Prostate gland (tissue), 2 donors: ENCODE measurements around the gene ITGA3. TPM values are rescaled to one million over a fixed set of nuclear protein-coding genes. Genes with fewer than 3 reads are reported as not detected.

Experiments used
- DNase-seq: peaks from one replicate; pipeline ENCODE4 v3.0.0-alpha.2; 2019; ENCODE audit warnings: low spot score
- H3K27ac ChIP-seq, 2 donors: fragments of 200-600 bp; sonication (generic); 2 replicates each; pipeline ENCODE4 v1.5.1; 2017 to 2019
- H3K27me3 ChIP-seq: fragments of 200-600 bp; sonication (generic); replicated peaks from 2 replicates; pipeline ENCODE4 v1.5.1; 2019; ENCODE audit not compliant: insufficient read depth
- H3K36me3 ChIP-seq, 2 donors: fragments of 200-600 bp; sonication (generic); 1 replicate in 1 of 2; 2 replicates in 1 of 2; pipeline versions ENCODE4 v1.5.1 to v1.8.1; 2017 to 2019
- H3K4me1 ChIP-seq: fragments of 200-600 bp; sonication (generic); replicated peaks from 2 replicates; pipeline ENCODE4 v1.5.1; 2019
- H3K4me3 ChIP-seq, 2 donors: fragments of 200-600 bp; sonication (generic); 2 replicates each; pipeline ENCODE4 v1.5.1; 2017 to 2019
- H3K9me3 ChIP-seq: fragments of 200-600 bp; sonication (generic); 2 replicates; pipeline ENCODE4 v1.5.1; 2017
- CTCF ChIP-seq, 4 experiments: fragments of 200-600 bp in 2 of 4; fragments of 450-650 bp in 2 of 4; sonication (generic) in 2 of 4; IDR thresholded peaks; 1 replicate in 3 of 4; 2 replicates in 1 of 4; pipeline ENCODE4 v1.5.1; 2016 to 2019; ENCODE audit warnings: antibody characterized with exemption in 4 of 4, mild to moderate bottlenecking in 2 of 4, moderate library complexity in 2 of 4
- POLR2A ChIP-seq: fragments of 450-650 bp; IDR thresholded peaks from one replicate; pipeline ENCODE4 v1.6.1; 2016; ENCODE audit warnings: antibody characterized with exemption, mild to moderate bottlenecking
- POLR2AphosphoS5 ChIP-seq: sonication (generic); formaldehyde crosslinking; IDR thresholded peaks from one replicate; pipeline ENCODE4 v1.6.1; 2017; ENCODE audit warnings: antibody characterized with exemption
- whole genome bisulfite sequencing: methylation state at CpG from one replicate; pipeline ENCODE4 v1.1.5; 2018; 5-methylcytosine and 5-hydroxymethylcytosine counted together
- intact Hi-C: fragments of 100-400 bp; cut with DNase I; formaldehyde crosslinking; loops from one replicate; pipeline ENCODE4 v1.14.2; 2022
- total RNA-seq, 2 donors: library from RNA; depleted of rRNA; stranded (reverse); fragments of >200 nt; gene quantifications; one replicate each; pipeline ENCODE4 v1.1.0, GENCODE V29; 2016

Gene ITGA3
- total RNA-seq, 2 donors from 2014 or later, result 67.0 to 71.3 TPM

GRCh38 chr17:50027172-50027880 is 28.6 kb upstream of the ITGA3 start:
- Histone ChIP-seq H3K36me3 (no peaks in the 10 kb centered on the region), H3K27ac (no peak overlapping the region), H3K4me3 (peak overlapping the region in 1 of 2 donors; percentile 5), H3K9me3 (no peaks in the 10 kb centered on the region), H3K27me3 (no peaks in the 10 kb centered on the region), H3K4me1 (peaks cover 7% of the 10 kb centered on the region)
- intact Hi-C loops, result loop anchor here (1.0 to 5.0 kb wide), 2 partner anchors 35 to 60 kb away; no protein-coding TSS in a partner anchor
- no peak for TF ChIP-seq POLR2AphosphoS5
- TF ChIP-seq CTCF (IDR thresholded peaks at IDR 0.05), result peak in 1 of 4 experiments; percentile 17
- no peak for TF ChIP-seq POLR2A
- DNase-seq, result no peak
- WGBS, result 7% methylated on average over 27 of the region's 27 CpGs

- intact Hi-C loops, result loop anchor here (1.0 to 5.0 kb wide), 2 partner anchors 34 to 59 kb away; no protein-coding TSS in a partner anchor
- H3K27me3 ChIP-seq, result no peaks in the 10 kb centered on the region
- H3K27ac ChIP-seq, result no peak overlapping the region
- no peaks in the 10 kb centered on the region for H3K9me3 ChIP-seq
- TF ChIP-seq POLR2AphosphoS5 (peak; percentile 20), CTCF (IDR thresholded peaks at IDR 0.05) (no peak), POLR2A (no peak)
- DNase-seq, result no peak
- 49% methylated on average over 20 of the region's 20 CpGs for WGBS
- H3K36me3 ChIP-seq, result no peaks in the 10 kb centered on the region
- H3K4me3 ChIP-seq, result no peak overlapping the region
- H3K4me1 ChIP-seq, result peaks cover 7% of the 10 kb centered on the region
Measured at GRCh38 chr17:50027881-50028735, 27.8 kb upstream of the ITGA3 start.

GRCh38 chr17:50028736-50029120 is 27.2 kb upstream of the ITGA3 start:
- no peaks in the 10 kb centered on the region for H3K9me3 ChIP-seq
- intact Hi-C loops, result loop anchor here (5.0 kb wide), 1 partner anchor 34 kb away; no protein-coding TSS in a partner anchor
- H3K36me3 ChIP-seq, result no peaks in the 10 kb centered on the region
- DNase-seq, result no peak
- no peaks in the 10 kb centered on the region for H3K27me3 ChIP-seq
- WGBS, result 87% methylated on average over 6 of the region's 6 CpGs
- H3K27ac ChIP-seq, result no peak overlapping the region
- peaks cover 7% of the 10 kb centered on the region for H3K4me1 ChIP-seq
- TF ChIP-seq POLR2AphosphoS5 (no peak), POLR2A (no peak), CTCF (IDR thresholded peaks at IDR 0.05) (no peak)
- no peak overlapping the region for H3K4me3 ChIP-seq

- Histone ChIP-seq H3K27ac (no peak overlapping the region), H3K27me3 (no peaks in the 10 kb centered on the region), H3K4me3 (no peak overlapping the region), H3K36me3 (no peaks in the 10 kb centered on the region), H3K4me1 (peaks cover 7% of the 10 kb centered on the region), H3K9me3 (no peaks in the 10 kb centered on the region)
- no peak for DNase-seq
- WGBS, result 94% methylated on average over 7 of the region's 7 CpGs
- TF ChIP-seq CTCF (IDR thresholded peaks at IDR 0.05) (no peak), POLR2A (no peak), POLR2AphosphoS5 (no peak)
- intact Hi-C loops, result loop anchor here (5.0 kb wide), 1 partner anchor 33 kb away; no protein-coding TSS in a partner anchor
Measured at GRCh38 chr17:50029185-50029584, 26.7 kb upstream of the ITGA3 start.
